GM21381 (cell line): ENCODE measurements around the gene CLRN3.

Experiments
- ATAC-seq: cut with Tn5 transposase; IDR thresholded peaks from one replicate; pipeline ENCODE4 v1.9.1; 2021; ENCODE audit warnings: mild to moderate bottlenecking, moderate library complexity; ENCODE audit not compliant: unreplicated experiment

Gene CLRN3

DNA sequence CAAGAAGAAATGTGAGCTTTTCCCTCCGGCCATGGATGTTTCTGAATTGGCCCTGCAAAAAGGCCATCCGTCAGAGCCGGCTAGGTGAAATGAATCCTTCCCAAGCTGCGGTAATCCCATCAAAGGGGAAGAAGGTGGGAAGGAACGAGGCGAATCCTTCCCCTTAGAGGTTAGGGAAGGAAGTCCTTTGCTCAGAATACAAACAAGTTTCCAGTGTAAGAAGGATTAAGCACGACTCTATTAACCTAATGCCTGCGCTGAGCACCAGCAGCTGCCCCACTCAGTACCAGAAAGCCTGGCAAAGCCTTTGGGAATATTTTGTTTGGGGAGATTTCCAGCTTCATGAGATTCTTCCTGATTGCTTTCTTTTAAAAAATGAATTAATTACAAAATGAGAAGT lies 42.8 kb downstream of the CLRN3 start:
- ATAC-seq: no peak

DNA sequence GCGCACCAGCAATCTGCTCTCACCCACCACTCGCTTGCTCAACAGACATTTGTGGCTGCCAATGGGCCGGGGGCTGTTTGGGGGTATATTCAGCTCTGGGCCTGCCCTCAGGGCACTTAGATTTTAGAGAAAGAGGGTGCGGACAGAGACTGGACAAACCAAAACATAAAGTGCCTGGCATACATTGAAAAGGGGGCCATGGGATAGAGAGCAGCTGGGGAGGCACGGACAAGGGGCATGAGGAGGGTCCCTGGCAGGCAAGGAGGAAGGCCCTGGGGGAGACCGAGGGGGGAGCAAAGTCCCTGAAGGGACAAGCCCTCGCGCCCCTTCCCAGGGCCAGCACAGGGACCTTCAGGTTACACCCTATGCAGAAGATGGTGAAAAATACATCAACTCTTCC lies 43.5 kb downstream of the CLRN3 start:
- ATAC-seq: no peak

DNA sequence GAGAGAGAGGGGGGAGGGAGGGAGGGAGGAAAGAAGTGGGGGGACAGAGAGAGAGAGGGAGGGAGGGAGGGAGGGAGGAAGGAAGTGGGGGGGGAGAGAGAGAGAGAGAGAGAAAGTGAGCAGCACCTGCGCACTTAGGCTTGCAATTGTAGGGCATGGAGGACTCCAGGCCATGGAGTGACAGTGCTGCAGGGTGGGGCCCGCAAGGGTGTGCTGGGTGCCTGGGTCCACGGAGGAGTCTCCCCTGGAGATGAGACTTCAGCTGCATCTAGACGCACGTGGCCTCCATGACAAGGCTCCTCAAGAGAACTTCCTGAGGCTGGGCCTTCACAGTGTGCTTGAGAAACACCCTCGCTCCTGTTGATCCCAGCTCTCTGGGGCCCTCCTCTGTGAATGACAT lies 44.5 kb downstream of the CLRN3 start:
- no peak for ATAC-seq

DNA sequence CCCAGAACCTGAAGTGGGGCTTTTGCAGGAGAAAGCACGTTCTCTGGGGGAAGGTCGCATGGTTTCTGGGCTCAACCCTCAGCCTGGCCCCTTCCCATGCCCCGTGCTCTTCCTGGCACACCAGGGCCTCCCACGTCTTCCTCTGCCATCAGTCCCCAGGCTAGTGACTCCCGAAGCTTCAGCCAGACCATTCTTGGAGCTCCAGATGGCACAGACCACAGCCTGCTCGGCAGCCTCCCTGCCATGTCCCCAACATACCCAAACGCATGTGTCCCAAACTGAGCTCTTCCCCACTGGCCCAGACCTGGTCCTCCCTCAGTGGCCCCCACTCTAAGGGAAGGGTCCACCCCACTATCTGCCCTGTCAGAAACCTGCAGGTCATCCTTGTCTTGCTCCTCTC lies 47.0 kb downstream of the CLRN3 start:
- no peak for ATAC-seq

DNA sequence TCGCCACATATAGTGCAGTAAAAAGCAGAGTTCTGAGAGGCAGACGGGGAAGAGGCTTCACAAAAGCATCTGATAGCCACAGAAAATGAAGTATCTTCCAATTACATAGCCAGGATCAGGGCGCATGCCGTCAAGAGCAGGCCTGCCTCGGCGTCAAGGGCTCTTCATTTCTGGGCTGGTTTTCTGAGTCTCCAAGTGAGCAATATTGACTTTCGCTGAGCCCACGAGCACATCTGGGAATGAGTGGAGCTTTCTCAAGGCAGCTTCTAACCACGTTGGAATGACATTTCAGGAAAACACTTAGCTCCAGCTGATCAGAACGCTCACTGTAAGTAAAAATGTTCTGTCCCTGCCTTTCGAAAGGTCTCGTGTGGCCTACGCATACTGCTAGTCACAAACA lies 51.9 kb downstream of the CLRN3 start:
- no peak for ATAC-seq

DNA sequence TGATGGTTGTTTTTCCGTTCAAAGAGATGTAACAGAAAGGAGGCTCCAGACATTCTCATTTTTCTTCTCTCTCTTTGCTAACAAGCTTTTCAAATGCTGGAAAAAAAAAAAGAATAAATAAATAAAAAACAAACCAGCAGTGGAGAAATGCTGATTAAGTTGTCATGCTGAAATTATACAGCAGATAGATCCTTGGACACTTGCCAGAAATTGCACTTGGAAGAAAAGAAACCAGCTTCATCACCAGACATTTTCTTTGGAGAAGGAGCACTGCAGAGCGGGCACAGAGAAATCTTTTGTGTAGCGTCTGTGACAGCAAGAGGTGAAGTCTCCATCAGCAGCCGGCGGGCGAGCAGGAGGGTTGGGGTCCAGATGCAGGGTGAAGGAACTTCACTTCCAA lies 55.8 kb downstream of the CLRN3 start:
- no peak for ATAC-seq

DNA sequence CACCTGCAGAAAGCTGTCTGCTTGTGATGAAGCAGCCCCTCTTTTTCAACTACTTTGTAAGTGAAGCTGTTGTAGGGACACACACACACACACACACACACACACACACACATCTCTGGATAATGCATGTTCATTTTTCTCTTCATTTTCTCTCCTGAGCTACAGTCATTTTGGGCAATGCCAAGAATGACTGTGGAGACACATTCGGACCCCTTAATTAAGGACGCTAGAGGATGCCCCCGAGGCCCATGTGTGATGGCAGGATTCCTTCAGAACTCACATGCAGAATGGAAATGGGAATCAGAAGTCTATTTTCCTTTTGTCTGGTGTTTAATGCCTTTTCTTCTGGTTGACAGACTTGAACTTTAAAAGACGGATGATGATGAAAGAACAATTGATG lies 56.6 kb downstream of the CLRN3 start:
- no peak for ATAC-seq

DNA sequence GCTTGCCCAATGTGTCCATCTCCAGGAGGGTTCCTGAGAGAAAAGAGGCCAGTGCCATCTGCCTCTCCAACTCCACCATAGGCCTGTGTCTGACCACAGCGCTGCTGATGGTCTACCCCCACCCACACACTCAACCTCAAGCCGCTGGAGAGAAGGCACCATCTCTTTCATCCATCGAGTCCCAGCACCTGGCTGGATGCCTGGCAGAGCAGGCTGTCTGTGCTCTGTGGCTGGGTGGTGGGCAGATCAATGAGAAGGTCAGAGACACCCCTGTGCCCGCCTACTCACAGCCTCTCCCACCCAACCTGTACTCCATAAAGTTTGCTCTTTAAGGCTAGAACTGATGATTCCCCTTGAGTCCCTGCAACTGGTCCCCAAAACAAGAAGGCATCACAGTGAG lies 58.0 kb downstream of the CLRN3 start:
- no peak for ATAC-seq

DNA sequence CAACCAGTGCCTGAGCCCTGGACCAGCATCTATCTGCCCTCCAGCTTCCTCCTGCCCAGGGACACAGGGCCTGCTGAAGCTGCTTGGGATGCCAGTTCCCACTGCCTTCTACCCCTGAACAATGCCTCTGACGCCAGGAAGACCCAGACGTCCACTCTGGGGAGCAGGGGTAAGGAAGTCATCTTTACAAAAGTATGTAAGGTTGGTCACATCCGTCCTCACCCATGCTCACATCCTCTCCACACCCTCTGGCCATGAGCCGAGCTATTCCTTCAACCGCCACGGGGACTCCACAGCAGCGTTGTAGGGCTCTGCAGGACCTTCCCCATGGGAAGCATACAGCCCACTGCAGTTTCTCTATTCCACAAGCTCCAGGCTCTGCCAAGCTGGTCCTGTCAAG lies 58.5 kb downstream of the CLRN3 start:
- no peak for ATAC-seq

DNA sequence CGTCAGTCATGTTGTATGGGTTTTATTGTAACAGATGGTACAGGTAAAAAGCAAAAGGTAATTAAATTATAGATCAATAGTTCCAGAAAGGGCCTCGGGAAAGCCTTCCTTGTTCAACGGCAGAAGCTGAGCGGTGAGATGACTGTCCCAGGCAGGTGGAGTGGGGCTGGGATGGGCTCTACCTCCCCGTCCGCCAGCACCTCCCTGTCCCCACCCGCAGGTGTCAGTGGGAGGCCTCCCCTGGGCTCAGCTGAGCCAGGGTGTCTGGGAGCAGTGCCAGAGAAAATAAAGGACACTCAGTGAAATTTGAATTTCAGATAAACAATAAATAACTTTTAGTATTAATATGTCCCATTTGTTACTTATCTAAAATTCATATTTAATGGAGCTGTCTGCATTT lies 58.9 kb downstream of the CLRN3 start:
- ATAC-seq: no peak

DNA sequence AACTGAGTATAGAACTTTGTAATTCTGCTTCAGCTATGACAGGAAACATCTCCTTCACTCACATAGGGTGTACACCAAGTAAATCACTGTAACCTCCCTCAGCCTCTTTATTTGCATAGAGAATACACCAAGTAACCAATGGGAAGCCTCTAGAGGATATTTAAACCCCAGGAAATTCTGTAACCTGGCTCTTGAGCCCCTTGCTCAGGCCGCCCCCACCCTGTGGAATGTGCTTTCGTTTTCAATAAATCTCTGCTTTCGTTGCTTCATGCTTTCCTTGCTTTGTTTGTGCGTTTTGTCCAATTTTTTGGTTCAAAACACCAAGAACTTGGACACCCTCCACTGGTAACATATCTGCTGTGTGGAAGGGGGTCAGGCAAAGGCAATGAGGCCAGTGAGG lies 60.2 kb downstream of the CLRN3 start:
- no peak for ATAC-seq

DNA sequence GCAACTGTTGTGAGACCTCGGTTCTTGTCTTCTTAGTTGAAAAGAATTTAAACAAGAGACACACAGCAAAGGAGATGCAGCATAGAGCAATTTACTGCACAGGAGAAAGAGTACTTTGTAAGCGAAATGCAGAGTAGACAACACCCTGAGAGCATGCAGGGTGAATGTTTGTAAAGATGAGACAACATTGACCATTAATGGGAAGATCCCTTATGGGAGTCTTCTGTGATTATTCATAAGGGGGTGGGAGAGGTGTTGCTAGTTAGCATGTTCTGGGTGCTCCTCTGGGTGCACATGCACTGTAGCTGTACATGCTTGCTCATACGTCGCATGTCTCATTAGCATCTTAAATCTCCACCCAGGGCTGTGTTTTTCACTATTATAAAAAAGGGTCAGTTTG lies 62.3 kb downstream of the CLRN3 start:
- no peak for ATAC-seq
